PC-9 (cell line): ENCODE results near the gene WDR48. TPM values are rescaled to one million over a fixed set of nuclear protein-coding genes. Genes with fewer than 3 reads are reported as not detected.

Experiments
- BruUV-seq: library from RNA; stranded (reverse); fragments of 400-500 nt; replicated peaks from 2 replicates; lab custom pipeline; 2021; lab: Mats Ljungman, UMichigan
- CTCF ChIA-PET: fragments of 300-600 bp; sonication (Branson Sonifier 250); formaldehyde crosslinking; loops from one replicate; lab custom pipeline; 2022; ENCODE audit warnings: antibody characterized with exemption; lab: Charles Lee
- POLR2A ChIA-PET: fragments of 300-600 bp; sonication (Branson Sonifier 250); formaldehyde crosslinking; loops from one replicate; lab custom pipeline; 2022; ENCODE audit warnings: antibody characterized with exemption; ENCODE audit not compliant: unreplicated experiment; lab: Charles Lee
- DNase-seq, 2 experiments: peaks; one replicate each; pipeline versions ENCODE4 v3.0.0 to v3.0.0-alpha.2; 2015 to 2022; ENCODE audit warnings: mixed read lengths in 1 of 2
- H2AFZ ChIP-seq: fragments of 200-600 bp; sonication (generic); 2 replicates; pipeline ENCODE4 v1.8.1; 2017; ENCODE audit warnings: antibody characterized with exemption
- H3F3A ChIP-seq: fragments of 200-600 bp; sonication (generic); 2 replicates; pipeline ENCODE4 v1.8.1; 2017; ENCODE audit warnings: antibody characterized with exemption, mild to moderate bottlenecking, low read depth; ENCODE audit not compliant: insufficient read depth
- H3K27ac ChIP-seq: fragments of 200-600 bp; sonication (generic); 2 replicates; pipeline ENCODE4 v1.6.1; 2016; ENCODE audit warnings: mixed run types
- H3K27me3 ChIP-seq: fragments of 200-600 bp; sonication (generic); 2 replicates; pipeline ENCODE4 v1.6.1; 2016; ENCODE audit warnings: low read depth, mixed run types; ENCODE audit not compliant: insufficient read depth
- H3K36me3 ChIP-seq: fragments of 200-600 bp; sonication (generic); 2 replicates; pipeline ENCODE4 v1.6.1; 2016; ENCODE audit warnings: low read depth, mixed run types
- H3K4me1 ChIP-seq: fragments of 200-600 bp; sonication (generic); replicated peaks from 2 replicates; pipeline ENCODE4 v1.6.1; 2016; ENCODE audit warnings: mixed run types; ENCODE audit not compliant: insufficient read depth
- H3K4me2 ChIP-seq: fragments of 200-600 bp; sonication (generic); 2 replicates; pipeline ENCODE4 v1.6.1; 2017; ENCODE audit warnings: mixed run types
- H3K4me3 ChIP-seq: fragments of 200-600 bp; sonication (generic); 2 replicates; pipeline ENCODE4 v1.6.1; 2016; ENCODE audit warnings: mixed run types
- H3K79me2 ChIP-seq: fragments of 200-600 bp; sonication (generic); 2 replicates; pipeline ENCODE4 v1.6.1; 2017; ENCODE audit warnings: low read depth, mixed run types
- H3K9me2 ChIP-seq: fragments of 200-600 bp; sonication (generic); 2 replicates; pipeline ENCODE4 v1.8.1; 2017; ENCODE audit warnings: mild to moderate bottlenecking; ENCODE audit not compliant: insufficient read depth
- H3K9me3 ChIP-seq: fragments of 200-600 bp; sonication (generic); 2 replicates; pipeline ENCODE4 v1.8.1; 2016; ENCODE audit warnings: low read depth; ENCODE audit not compliant: insufficient read depth
- H4K20me1 ChIP-seq: fragments of 200-600 bp; sonication (generic); 2 replicates; pipeline ENCODE4 v1.8.1; 2017; ENCODE audit not compliant: insufficient read depth
- CTCF ChIP-seq: fragments of 200-600 bp; sonication (generic); conservative IDR thresholded peaks from 2 replicates; pipeline ENCODE4 v1.6.1; 2017; ENCODE audit warnings: mixed run types, antibody characterized with exemption, mild to moderate bottlenecking, moderate library complexity
- EZH2 ChIP-seq: fragments of 200-600 bp; sonication (generic); IDR thresholded peaks from 2 replicates; pipeline ENCODE4 v1.8.0; 2017; ENCODE audit warnings: antibody characterized with exemption, low read depth
- intact Hi-C: fragments of 100-400 bp; cut with micrococcal nuclease; formaldehyde crosslinking; loops from one replicate; pipeline ENCODE4 v1.10.0; 2022; ENCODE audit not compliant: unreplicated experiment
- total RNA-seq: library from RNA; stranded (reverse); gene quantifications from 2 replicates; pipeline ENCODE4 v1.2.3, GENCODE V29; 2021

WDR48 gene
- total RNA-seq, 1 experiment from 2014 or later: 31.2 TPM

- no peaks in the 10 kb centered on the region for H3K79me2 ChIP-seq
- no peak overlapping the region for H2AFZ ChIP-seq
- H3K27ac ChIP-seq: no peak overlapping the region
- H3K4me3 ChIP-seq: no peak overlapping the region
- H3K36me3 ChIP-seq: no peaks in the 10 kb centered on the region; the same call in 1 of the 2 replicates
- no peaks in the 10 kb centered on the region for H3K4me1 ChIP-seq
- ChIA-PET CTCF (no interaction called here), POLR2A (no interaction called here)
- no TSS peak for BruUV-seq
- intact Hi-C loops: no loop called here
- peaks cover 3% of the 10 kb centered on the region; the same call in 1 of the 2 replicates for H4K20me1 ChIP-seq
- H3K9me2 ChIP-seq: no peaks in the 10 kb centered on the region
- H3K9me3 ChIP-seq: no peaks in the 10 kb centered on the region
- DNase-seq: no peak
- no peaks in the 10 kb centered on the region for H3F3A ChIP-seq
- no peaks in the 10 kb centered on the region for H3K27me3 ChIP-seq
- TF ChIP-seq CTCF (no peak), EZH2 (no peak)
- no peak overlapping the region for H3K4me2 ChIP-seq
These were observed 43.2 kb downstream of the WDR48 start for GRCh38 chr3:39094851-39095677.

- TF ChIP-seq CTCF (no peak), EZH2 (no peak)
- no peaks in the 10 kb centered on the region for H3K79me2 ChIP-seq
- H3K9me3 ChIP-seq: no peaks in the 10 kb centered on the region
- no peak overlapping the region for H3K4me2 ChIP-seq
- no peak overlapping the region for H3K27ac ChIP-seq
- no peaks in the 10 kb centered on the region for H3K4me1 ChIP-seq
- H2AFZ ChIP-seq: no peak overlapping the region
- peaks cover 2% of the 10 kb centered on the region for H3K36me3 ChIP-seq
- peaks cover 6% of the 10 kb centered on the region; the same call in 1 of the 2 replicates for H4K20me1 ChIP-seq
- H3K9me2 ChIP-seq: no peaks in the 10 kb centered on the region
- ChIA-PET POLR2A (no interaction called here), CTCF (no interaction called here)
- H3K4me3 ChIP-seq: no peak overlapping the region
- H3F3A ChIP-seq: no peaks in the 10 kb centered on the region
- intact Hi-C loops: no loop called here
- no peaks in the 10 kb centered on the region for H3K27me3 ChIP-seq
- DNase-seq: no peak
- no TSS peak for BruUV-seq
These were observed 44.0 kb downstream of the WDR48 start for GRCh38 chr3:39095778-39096177.

GRCh38 chr3:39096775-39097174 lies 45.0 kb downstream of the WDR48 start:
- H3K4me1 ChIP-seq: no peaks in the 10 kb centered on the region
- H3K27ac ChIP-seq: no peak overlapping the region
- TF ChIP-seq EZH2 (no peak), CTCF (no peak)
- H3K4me3 ChIP-seq: no peak overlapping the region
- POLR2A ChIA-PET: no interaction called here
- no peak overlapping the region for H2AFZ ChIP-seq
- H3K79me2 ChIP-seq: no peaks in the 10 kb centered on the region
- peaks cover 4% of the 10 kb centered on the region; the same call in 1 of the 2 replicates for H3F3A ChIP-seq
- no peaks in the 10 kb centered on the region for H3K9me2 ChIP-seq
- H3K27me3 ChIP-seq: no peaks in the 10 kb centered on the region
- BruUV-seq: no TSS peak
- intact Hi-C loops: no loop called here
- H3K36me3 ChIP-seq: peaks cover 3% of the 10 kb centered on the region
- no peak for DNase-seq
- H4K20me1 ChIP-seq: peaks cover 11% of the 10 kb centered on the region; the same call in 1 of the 2 replicates
- no peaks in the 10 kb centered on the region for H3K9me3 ChIP-seq
- H3K4me2 ChIP-seq: no peak overlapping the region
- CTCF ChIA-PET: no interaction called here
